Heart left ventricle (tissue), 13 donors: ENCODE data around the gene LRRC15.

Experiments used
- CTCF ChIP-seq, 12 donors: fragments of 200-600 bp; sonication (generic) in 4 of 12; IDR thresholded peaks; one replicate each; pipeline versions ENCODE4 v1.5.0 to v1.8.0; 2018 to 2022; ENCODE audit warnings: antibody characterized with exemption in 12 of 12, mild to moderate bottlenecking in 5 of 12
- POLR2A ChIP-seq, 2 donors: fragments of 450-650 bp; IDR thresholded peaks; one replicate each; pipeline ENCODE4 v1.6.1; 2017; ENCODE audit warnings: antibody characterized with exemption in 2 of 2, mild to moderate bottlenecking in 2 of 2, moderate library complexity in 2 of 2
- donor health status: ischemic (EF 13 %, LVEDD 7.1; RV severe dilation, severe dysfunction).
- donor health status: DM: no; HTN: yes; CAD: no.
- donor health status: DM: no; HTN: no; CAD: no.
- donor health status: ischemic (EF 25% LVEDD 6.9; RV normal size, moderate dysfunction).
- donor health status: ischemic (EF 25% LVEDD 5.7; RV mildly dilated, moderate dysfunction).
- donor health status: ischemic (EF 35%, LVEDD 5.7; RV mildly dilated, moderate dysfunction).
- donor health status: nonischemic (EF 11% LVEDD 7.7; RV severe dilation, severe dysfunction).
- donor health status: DM: yes; HTN: yes; CAD: no.
- donor health status: PGD.
- donor health status: ischemic (EF 29% LVEDD 5.4; RV normal size, mild dysfunction).
- donor health status: nonischemic (EF 23%, LVEDD 6.1; RV moderate dilation, normal function).

- TF ChIP-seq CTCF (IDR thresholded peaks at IDR 0.05): no peak
- TF ChIP-seq POLR2A (IDR thresholded peaks at IDR 0.05): no peak
Measured at GRCh38 chr3:194418671-194419070, 49.1 kb upstream of the LRRC15 start.
